HG03039 (cell line): ENCODE measurements around the gene CHEK1.
A peak's percentile ranks its signal among the peaks of the same experiment; 100 is the strongest.

Source experiments
- ATAC-seq: cut with Tn5 transposase; IDR thresholded peaks from one replicate; pipeline ENCODE4 v1.9.1; 2021; ENCODE audit warnings: mild to moderate bottlenecking, moderate library complexity; ENCODE audit not compliant: unreplicated experiment

The CHEK1 gene

DNA sequence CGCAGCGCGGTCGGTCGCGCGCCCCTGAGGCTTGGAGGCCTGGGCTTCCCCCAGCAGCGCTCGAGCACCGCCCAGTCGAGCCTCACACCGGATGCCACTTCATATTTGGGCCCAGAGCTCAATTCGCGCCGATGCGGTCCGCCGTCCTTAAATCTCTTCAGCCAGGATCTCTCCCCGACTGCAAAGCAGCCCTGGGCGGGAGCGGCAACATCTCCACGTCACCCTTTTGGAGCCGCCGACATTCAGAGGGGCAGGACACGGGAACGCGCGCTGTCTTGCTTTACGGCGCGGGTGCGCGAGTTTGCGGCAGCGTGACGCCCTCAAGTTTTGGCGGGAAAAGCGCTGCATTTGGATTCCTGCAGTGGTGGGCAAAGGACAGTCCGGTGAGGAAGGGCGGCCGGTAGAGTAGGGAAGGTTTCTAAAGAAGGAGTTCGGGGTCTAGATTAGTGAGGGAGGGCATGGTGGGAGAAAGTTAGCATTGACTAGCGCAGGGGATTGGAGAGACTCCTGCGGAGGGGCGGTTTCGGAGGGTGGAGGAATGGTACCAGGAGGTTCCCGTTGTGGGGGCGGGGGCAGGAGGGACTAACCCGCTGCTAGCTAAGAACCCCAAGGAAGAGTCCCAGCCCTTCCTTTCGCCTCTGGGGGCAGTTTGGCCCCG, 796 bp downstream of the CHEK1 start:
- ATAC-seq = peak; percentile 80

GRCh38 chr11:125626288-125626950, 1.5 kb downstream of the CHEK1 start:
- no peak for ATAC-seq

- ATAC-seq = no peak
Measured at GRCh38 chr11:125627236-125627910, 2.4 kb downstream of the CHEK1 start.

GRCh38 chr11:125637840-125638239, 12.9 kb downstream of the CHEK1 start:
- ATAC-seq = no peak

- no peak for ATAC-seq
Measured at GRCh38 chr11:125638315-125638714, 13.4 kb downstream of the CHEK1 start.

- no peak for ATAC-seq
Measured at GRCh38 chr11:125645871-125646270, 20.9 kb downstream of the CHEK1 start.

DNA sequence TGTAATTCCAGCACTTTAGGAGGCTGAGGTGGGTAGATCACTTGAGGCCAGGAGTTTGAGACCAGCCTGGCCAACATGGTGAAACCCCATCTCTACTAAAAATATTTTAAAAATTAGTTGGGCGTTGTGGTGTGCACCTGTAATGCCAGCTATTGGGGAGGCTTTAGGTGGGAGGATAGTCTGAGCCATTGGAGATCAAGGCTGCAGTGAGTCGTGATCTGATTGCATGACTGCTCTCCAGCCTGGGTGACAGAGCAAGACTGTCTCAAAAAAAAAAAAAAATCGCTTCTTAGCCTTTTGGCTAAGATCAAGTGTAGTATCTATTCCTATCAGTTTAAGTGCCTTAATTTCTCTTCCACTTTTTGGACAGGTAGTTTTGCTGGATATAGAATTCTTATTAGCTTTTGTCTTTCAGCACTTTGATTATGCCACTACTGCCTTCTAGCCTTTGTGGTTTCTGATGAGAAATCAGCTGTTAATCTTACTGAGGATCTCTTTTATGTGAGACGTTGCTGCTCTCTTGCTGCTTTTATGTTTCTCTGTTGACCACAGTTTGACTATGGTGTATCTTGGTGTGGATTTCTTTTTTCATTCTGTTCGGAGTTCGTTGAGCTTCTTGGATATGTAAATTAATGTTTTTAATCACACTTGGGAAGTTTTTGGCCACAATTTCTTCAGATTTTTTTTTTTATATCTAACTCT, 24.7 kb downstream of the CHEK1 start:
- ATAC-seq = no peak

GRCh38 chr11:125662689-125663088, 37.7 kb downstream of the CHEK1 start:
- no peak for ATAC-seq

- ATAC-seq = no peak
Measured at GRCh38 chr11:125663910-125664309, 38.9 kb downstream of the CHEK1 start.

GRCh38 chr11:125667151-125667550, 42.2 kb downstream of the CHEK1 start:
- no peak for ATAC-seq

- ATAC-seq = no peak
Measured at GRCh38 chr11:125670172-125670571, 45.2 kb downstream of the CHEK1 start.

DNA sequence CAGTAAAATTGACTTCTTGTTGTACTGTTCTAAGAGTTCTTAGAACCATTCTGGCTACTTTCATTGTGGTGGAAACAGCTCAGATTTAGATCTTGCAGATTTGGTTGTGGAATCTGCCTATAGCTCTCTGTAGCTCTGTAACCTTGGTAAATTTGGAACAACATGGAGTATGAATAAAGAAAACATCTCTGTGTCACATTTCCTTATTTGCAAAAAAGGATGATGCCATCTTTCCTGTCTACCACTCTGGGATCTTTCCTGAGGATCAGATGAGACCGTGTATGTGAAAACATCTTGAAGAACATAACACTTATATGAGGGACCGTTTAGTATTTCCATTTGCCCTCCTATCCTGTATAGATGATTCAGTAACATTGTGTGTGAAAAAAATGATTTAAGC, 46.6 kb downstream of the CHEK1 start:
- ATAC-seq = no peak

- ATAC-seq = no peak
Measured at GRCh38 chr11:125674210-125674609, 49.2 kb downstream of the CHEK1 start.

GRCh38 chr11:125675196-125675595, 50.2 kb downstream of the CHEK1 start:
- ATAC-seq = no peak

DNA sequence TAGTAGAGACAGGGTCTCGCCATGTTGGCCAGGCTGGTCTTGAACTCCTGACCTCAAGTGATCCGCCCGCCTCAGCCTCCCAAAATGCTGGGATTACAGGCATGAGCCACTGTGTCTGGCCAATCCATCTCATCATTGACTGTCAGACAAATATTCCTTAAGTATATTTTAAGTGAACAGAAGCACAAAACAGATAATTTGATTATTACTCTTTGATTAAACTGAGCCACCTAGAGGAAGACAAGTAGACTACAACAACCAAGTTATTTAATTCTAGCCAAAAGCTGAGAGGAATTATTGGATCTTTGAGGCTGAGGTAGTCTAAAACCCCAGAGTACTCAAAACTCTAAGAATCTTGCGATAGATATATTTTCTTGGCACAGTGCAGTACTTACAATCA, 54.4 kb downstream of the CHEK1 start:
- no peak for ATAC-seq

GRCh38 chr11:125679837-125680236, 54.9 kb downstream of the CHEK1 start:
- no peak for ATAC-seq

- ATAC-seq = no peak
Measured at GRCh38 chr11:125680747-125681146, 55.8 kb downstream of the CHEK1 start, which contains the start of gene ACRV1. Gene ACRV1, minus strand, starts transcription at chr11:125680847. Its CDS starts 67 bp downstream, at chr11:125680780.

- no peak for ATAC-seq
Measured at GRCh38 chr11:125685228-125685627, 60.3 kb downstream of the CHEK1 start.

DNA sequence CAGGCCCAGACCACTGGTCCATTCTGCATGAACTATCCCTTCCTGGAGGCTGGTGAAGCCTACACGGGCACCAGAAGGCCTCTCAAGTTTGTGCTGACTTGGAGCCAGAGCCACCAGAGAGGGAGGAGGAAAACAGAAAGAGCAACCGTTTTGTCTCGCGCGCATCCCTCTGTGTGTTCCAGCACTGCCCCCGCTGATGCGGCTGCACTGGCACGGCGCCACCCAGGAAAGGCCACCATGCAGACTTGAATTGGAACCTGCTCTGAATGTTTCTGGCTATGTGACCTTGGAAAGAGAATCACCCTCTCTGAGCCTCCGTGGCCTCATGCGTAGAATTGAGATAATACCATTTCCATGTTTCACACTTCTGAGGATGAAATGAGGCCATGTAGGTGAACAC, 63.1 kb downstream of the CHEK1 start:
- no peak for ATAC-seq

DNA sequence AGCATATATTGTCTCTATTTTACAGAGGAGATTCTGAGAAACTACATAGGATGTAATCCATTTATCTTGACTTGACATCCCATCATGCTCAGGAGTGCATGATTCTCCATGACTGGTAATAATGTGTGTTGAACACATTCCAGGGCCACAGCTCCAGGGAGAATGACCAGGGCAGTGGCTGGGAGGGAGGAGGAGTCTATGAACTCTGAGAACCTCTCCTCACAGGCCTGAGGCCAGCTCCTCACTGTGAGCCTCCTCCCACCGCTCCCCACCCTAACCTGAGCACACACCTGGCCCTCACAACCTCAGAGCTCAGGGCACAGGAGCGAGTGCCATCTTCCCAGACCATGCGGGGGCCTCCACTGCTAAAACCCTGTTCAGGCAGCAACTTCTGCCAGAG, 63.7 kb downstream of the CHEK1 start:
- ATAC-seq = no peak

- ATAC-seq = no peak
Measured at GRCh38 chr11:125689274-125689859, 64.4 kb downstream of the CHEK1 start.
